Measurements from ENCODE around the gene TLE3.

TLE3 gene

GRCh38 chr15:70047386-70048197, 50.1 kb downstream of the TLE3 start:
- peak; percentile 7 for DNase-seq

- no peak for DNase-seq
These were observed 50.9 kb downstream of the TLE3 start for GRCh38 chr15:70046679-70047369.

- DNase-seq = no peak
These were observed 52.7 kb downstream of the TLE3 start for GRCh38 chr15:70045045-70045444.

DNA sequence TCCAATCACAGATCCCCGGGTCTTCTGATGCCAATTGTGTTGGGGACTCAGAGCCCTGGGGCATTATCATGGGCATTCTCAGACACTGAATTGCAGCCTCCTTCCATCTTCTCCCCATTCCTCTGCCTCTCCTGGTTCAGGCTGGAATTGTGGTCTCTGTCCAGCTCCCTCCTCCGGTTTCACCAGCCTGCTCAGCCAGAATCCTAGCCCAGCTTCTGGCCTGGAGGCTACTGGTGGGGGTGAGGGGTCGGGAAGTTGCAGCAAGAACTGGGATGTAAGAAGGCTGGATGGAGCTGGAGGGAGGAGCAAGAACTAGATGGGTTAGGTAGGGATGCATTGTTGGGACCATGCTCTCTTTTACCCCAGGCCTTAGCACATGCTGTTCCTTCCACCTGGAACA, 53.5 kb downstream of the TLE3 start:
- DNase-seq = no peak

GRCh38 chr15:70043590-70043989, 54.1 kb downstream of the TLE3 start:
- no peak for DNase-seq

GRCh38 chr15:70042553-70043214, 55.0 kb downstream of the TLE3 start:
- DNase-seq = no peak

DNA sequence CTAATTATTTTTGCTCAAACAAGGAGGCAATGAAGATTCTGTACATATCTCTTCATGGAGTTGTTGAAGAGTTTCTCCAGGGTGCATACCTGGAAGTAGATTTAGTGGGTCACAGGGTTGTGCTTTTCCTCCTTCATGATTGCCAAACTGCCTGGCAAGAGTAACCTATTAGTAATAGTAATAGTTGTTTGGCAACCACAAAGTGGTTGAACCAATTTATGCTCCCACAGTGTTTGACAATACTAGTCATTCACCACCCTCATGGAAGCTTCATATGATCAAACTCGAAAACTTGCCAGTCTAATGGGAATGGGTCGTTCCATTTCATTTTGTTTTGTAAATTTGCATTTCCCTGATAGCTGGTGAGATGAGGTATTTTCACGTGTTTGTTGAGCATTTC, 57.8 kb downstream of the TLE3 start:
- DNase-seq = no peak

DNA sequence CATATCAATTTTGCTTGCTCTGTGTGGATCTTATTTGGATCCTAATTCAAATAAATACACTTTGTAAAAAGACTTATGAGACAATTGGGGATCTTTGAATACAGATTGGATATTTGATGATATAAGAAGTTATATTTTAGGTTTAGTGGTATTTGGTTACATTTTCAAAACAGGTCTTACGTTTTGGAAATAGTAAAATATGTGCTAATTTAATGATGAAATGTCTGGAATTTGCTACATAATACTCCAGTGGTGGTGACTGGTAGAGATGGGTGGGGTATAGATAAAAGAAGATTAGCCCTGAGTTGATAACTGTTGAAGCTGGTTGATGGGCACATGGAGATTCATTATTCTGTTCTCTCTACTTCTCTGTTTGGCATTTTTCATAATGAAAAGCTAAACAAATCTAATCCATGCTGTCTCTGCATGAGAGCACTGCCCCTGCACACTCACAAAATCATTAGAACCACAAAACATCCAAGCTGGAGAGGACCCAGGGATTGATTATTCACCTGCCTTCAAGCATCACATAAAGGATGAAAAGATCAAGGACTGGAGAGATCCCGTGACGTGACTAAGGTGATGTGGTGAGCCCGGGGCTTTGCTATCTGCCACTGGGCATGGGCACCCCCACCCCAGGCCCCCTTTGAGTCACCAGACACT, 58.9 kb downstream of the TLE3 start:
- DNase-seq = no peak

GRCh38 chr15:70037292-70037640, 60.5 kb downstream of the TLE3 start:
- DNase-seq = peak; percentile 8

- peak; percentile 2 for DNase-seq
These were observed 61.0 kb downstream of the TLE3 start for GRCh38 chr15:70036585-70037291.

DNA sequence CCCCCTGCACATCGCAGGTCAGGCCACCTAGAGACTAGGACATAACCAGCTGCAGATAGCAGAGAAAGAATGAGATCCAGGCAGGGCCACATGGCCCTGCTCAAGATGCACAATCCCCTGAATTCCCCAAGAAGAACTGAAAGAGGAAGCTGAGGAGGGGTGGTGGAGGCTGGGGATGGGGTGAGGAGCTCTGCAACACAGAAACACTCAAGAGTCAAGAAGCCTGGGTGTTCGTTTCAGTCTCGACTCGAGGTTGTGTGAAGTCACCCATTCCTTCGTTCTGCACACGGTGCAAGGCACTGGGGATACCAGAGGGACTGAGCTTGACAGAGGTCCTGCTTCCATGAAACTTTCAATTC, 62.0 kb downstream of the TLE3 start:
- DNase-seq = peak; percentile 92

GRCh38 chr15:70035051-70035718, 62.5 kb downstream of the TLE3 start:
- no peak for DNase-seq

DNA sequence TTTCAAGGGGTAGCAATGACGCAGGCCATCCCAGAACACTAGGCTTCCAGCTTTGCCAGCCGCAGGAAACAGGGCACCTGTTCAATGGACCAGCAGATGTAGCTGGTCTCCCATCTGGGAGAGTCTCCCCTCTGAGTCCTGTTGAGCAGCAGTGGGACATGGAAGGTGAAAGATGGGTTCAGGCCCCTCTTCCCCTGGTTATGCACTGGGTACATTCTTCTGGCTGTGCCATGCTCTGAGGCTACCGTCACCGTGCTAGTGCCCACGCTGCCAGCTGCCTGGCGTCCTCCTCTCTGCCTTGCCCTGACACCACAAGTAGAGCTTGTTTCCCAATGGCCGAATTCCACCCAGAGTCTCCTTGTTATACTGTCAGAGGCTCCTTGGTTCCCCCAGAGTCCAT, 63.1 kb downstream of the TLE3 start:
- DNase-seq = no peak

GRCh38 chr15:70034141-70034540, 63.6 kb downstream of the TLE3 start:
- DNase-seq = no peak

GRCh38 chr15:70033529-70034140, 64.1 kb downstream of the TLE3 start:
- no peak for DNase-seq

DNA sequence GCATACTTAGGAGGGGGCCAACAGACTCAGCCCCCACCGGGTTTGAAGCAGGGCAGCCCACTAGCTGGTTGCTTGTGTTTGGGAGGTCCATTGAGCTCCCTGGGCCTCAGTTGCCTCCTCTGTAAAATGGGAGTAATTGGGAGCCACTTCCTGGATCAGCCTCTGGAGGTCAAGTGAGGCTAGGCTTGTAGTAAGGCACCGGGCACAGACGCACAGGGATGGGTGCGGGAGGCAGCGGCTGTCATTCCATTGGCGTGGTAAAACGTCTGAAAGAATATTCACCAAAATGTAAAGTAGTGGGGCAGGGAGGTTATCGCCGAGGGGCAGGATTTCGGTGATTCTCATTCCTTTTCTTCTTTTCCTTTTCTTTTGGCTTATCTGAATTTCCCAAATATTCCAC, 64.6 kb downstream of the TLE3 start:
- no peak for DNase-seq

- no peak for DNase-seq
These were observed 65.2 kb downstream of the TLE3 start for GRCh38 chr15:70032509-70032908.

DNA sequence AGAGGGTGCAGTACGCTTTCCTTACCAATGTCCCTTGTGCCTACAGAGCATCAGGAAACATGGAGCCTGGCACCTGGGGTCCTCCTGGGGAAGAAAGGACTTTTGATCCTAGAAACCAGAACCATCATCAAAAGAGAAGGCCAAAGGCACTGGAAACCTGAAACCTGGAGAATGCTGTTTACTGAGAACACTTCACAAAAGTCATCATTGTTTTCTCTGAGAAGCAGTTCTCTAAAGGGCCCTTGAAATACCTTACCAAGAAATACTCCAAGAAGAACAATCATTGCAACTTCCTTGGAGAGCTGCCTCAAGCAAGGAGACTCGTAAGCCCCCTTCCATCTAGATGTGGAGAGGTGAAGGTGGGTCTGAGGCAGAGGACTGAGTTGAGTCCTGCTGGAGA, 66.0 kb downstream of the TLE3 start:
- no peak for DNase-seq

- DNase-seq = no peak
These were observed 66.5 kb downstream of the TLE3 start for GRCh38 chr15:70031261-70031660.

DNA sequence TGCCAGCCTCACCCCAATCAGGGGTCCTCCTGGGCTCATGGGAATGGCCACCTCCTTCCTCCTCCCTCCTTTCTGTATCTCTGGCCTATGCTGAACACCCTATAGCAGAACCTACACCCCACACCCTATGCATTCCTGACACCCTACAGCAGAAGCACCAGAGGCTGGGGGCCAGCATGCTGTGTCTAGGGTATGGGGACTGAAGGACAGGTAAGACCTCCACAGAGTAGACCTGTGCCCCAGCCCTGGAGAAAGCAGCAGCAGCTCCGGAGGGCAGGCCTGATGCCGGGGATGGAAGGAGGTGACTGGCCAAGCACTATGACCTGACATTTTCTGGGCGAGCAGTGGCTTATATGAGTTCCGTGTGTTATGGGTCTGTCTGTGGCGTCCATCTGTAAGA, 66.9 kb downstream of the TLE3 start:
- DNase-seq = no peak

- DNase-seq = no peak
These were observed 68.4 kb downstream of the TLE3 start for GRCh38 chr15:70029297-70029701.

DNA sequence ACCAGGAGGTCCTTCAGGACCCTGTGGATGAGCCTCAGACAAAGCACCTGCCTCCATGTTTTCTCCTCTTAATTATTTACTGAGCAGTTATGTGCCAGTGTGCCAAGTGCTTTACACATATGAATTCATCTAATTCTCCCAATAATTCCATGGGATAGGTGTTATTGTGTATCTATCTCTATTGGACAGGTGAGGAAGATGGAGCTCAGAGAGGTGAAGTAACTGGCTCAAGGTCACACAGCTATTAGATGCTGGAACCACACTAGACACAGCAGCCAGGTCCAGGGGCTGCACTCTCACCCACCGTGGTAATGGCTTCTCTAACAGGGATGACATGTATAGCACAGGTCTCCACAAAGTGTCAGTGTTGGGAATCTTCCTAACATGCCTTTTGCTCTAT, 70.2 kb downstream of the TLE3 start:
- DNase-seq = no peak
